Pancreas (tissue), 10 donors: Measurements from ENCODE around the gene MED31. TPM values are rescaled to one million over a fixed set of nuclear protein-coding genes. Genes with fewer than 3 reads are reported as not detected.

Experiments
- ATAC-seq, 4 donors: fragments of 200-7000 bp; cut with Tn5 transposase; one replicate each; pipeline versions ENCODE4 v1.8.0 to v1.9.1; 2020; ENCODE audit warnings: mild to moderate bottlenecking in 4 of 4, moderate library complexity in 4 of 4
- DNase-seq, 6 donors: peaks; one replicate each; pipeline ENCODE4 v3.0.0-alpha.2; 2020
- FAIRE-seq: peaks from 2 replicates; lab custom pipeline; 2012; peaks lifted over from hg19 to GRCh38; lab: Jason Lieb, UNC
- H3K27ac ChIP-seq, 4 donors: fragments of 200-600 bp; sonication (generic); 1 replicate in 3 of 4; 2 replicates in 1 of 4; pipeline versions ENCODE4 v1.5.0 to v1.8.0; 2020
- H3K27me3 ChIP-seq, 4 donors: fragments of 200-600 bp; one replicate each; pipeline ENCODE4 v1.8.0; 2021
- H3K36me3 ChIP-seq, 3 donors: fragments of 200-600 bp; sonication (generic) in 1 of 3; one replicate each; pipeline versions ENCODE4 v1.5.0 to v1.8.0; 2020 to 2021
- H3K4me1 ChIP-seq, 3 donors: fragments of 200-600 bp; one replicate each; pipeline ENCODE4 v1.8.0; 2021
- H3K4me3 ChIP-seq, 4 donors: fragments of 200-600 bp; sonication (generic) in 2 of 4; one replicate each; pipeline versions ENCODE4 v1.5.0 to v1.8.0; 2020 to 2021
- H3K9me3 ChIP-seq, 4 donors: fragments of 200-600 bp; one replicate each; pipeline ENCODE4 v1.8.0; 2021
- CTCF ChIP-seq, 4 donors: fragments of 200-600 bp; sonication (generic) in 3 of 4; IDR thresholded peaks; one replicate each; pipeline versions ENCODE4 v1.5.0 to v1.8.0; 2021; ENCODE audit warnings: antibody characterized with exemption in 4 of 4
- WGBS, 2 donors: extraction: QIAGEN DNeasy Blood & Tissue Kit; methylation state at CpG; one replicate each; pipeline ENCODE4 v1.1.7; 2013; 5-methylcytosine and 5-hydroxymethylcytosine counted together
- intact Hi-C, 3 donors: fragments of 100-400 bp; cut with DNase I; formaldehyde crosslinking; loops; one replicate each; pipeline versions ENCODE4 v1.11.1 to v1.14.2; 2022
- polyA plus RNA-seq, 2 donors: library from polyadenylated mRNA; stranded (reverse); fragments of 200-250 nt; gene quantifications; one replicate each; pipeline ENCODE4 v1.2.3, GENCODE V29; 2013
- total RNA-seq, 6 donors: library from RNA; stranded (reverse); fragmentation: NEBNext Ultra II Directional in 4 of 6; extraction: Animal tissue kit (Norgen Biotek cat#: 25700) in 4 of 6; gene quantifications; one replicate each; pipeline versions ENCODE4 v1.2.1 to v1.2.4, GENCODE V29; 2021 to 2023
- donor health status: healthy with polysubstance abuse.
- donor health status: DM: no; HTN: no; CAD: no; lungs with moderate emphysema.
- donor health status: DM: no; HTN: no; CAD: no.
- donor health status: control.
- donor health status: control.
- donor health status: Bipolar disorder and iron deficiency.
- donor health status: DM: yes; HTN: yes; CAD: no.
- donor health status: DM: no; HTN: no; CAD: no.
- donor health status: DM: no; HTN: no; CAD: no.
- donor health status: DM: yes; HTN: yes; CAD: no.

The MED31 gene
- total and polyA plus RNA-seq, 8 donors: 2.2 to 14.5 (median 6.4) TPM

- H3K4me1 ChIP-seq: peaks cover 8 to 23% (median 9%) of the 10 kb centered on the region in 3 donors
- no peak for TF ChIP-seq CTCF (IDR thresholded peaks at IDR 0.05)
- DNase-seq (no peak), FAIRE-seq (no peak), ATAC-seq (no peak)
- intact Hi-C loops: loop anchor here in 1 of 3 donors (10.0 kb wide), 1 partner anchor 168 kb away; no protein-coding TSS in a partner anchor
- no peaks in the 10 kb centered on the region for H3K9me3 ChIP-seq
- 44 to 47% methylated on average over 2 of the region's 2 CpGs for WGBS, 2 donors
- H3K27ac ChIP-seq: no peak overlapping the region
- H3K4me3 ChIP-seq: no peak overlapping the region
- no peaks in the 10 kb centered on the region for H3K27me3 ChIP-seq
- H3K36me3 ChIP-seq: peaks cover 0 to 11% (median 5%) of the 10 kb centered on the region in 3 donors
Measured at GRCh38 chr17:6642592-6642991, 8.8 kb downstream of the MED31 start.

- no peak for TF ChIP-seq CTCF (IDR thresholded peaks at IDR 0.05)
- FAIRE-seq (no peak), DNase-seq (no peak), ATAC-seq (peak; percentile 9 to 29 (median 12))
- 1% methylated on average over 20 of the region's 20 CpGs for WGBS, 2 donors
- Histone ChIP-seq H3K27me3 (no peaks in the 10 kb centered on the region), H3K4me3 (peak overlapping the region; percentile 64 to 85 (median 70)), H3K36me3 (peaks cover 0 to 11% (median 5%) of the 10 kb centered on the region in 3 donors), H3K9me3 (no peaks in the 10 kb centered on the region), H3K27ac (peak overlapping the region; percentile 70 to 85 (median 78)), H3K4me1 (peaks cover 8 to 23% (median 9%) of the 10 kb centered on the region in 3 donors)
- intact Hi-C loops: loop anchor here in 1 of 3 donors (10.0 kb wide), 1 partner anchor 167 kb away; no protein-coding TSS in a partner anchor
Measured at GRCh38 chr17:6641247-6641863, 10.1 kb downstream of the MED31 start.

GRCh38 chr17:6640536-6641246 is 10.7 kb downstream of the MED31 start, which contains the start of the genes KIAA0753 and TXNDC17:
KIAA0753 (minus strand) TSS chr17:6640711; CDS start chr17:6635103, 5,608 bp downstream.
TXNDC17 (plus strand) TSS chr17:6641060; CDS start chr17:6641083, 23 bp downstream.
- Histone ChIP-seq H3K27me3 (no peaks in the 10 kb centered on the region), H3K9me3 (no peaks in the 10 kb centered on the region), H3K4me1 (peaks cover 8 to 23% (median 9%) of the 10 kb centered on the region in 3 donors), H3K36me3 (peaks cover 0 to 11% (median 3%) of the 10 kb centered on the region in 3 donors), H3K4me3 (peak within 1 kb of the TSS; percentile 64 to 85 (median 70)), H3K27ac (peak within 1 kb of the TSS; percentile 70 to 85 (median 78))
- DNase-seq (peak; percentile 85 to 95 (median 88)), ATAC-seq (peak; percentile 91 to 97 (median 95)), FAIRE-seq (no peak)
- WGBS, 2 donors: 0% methylated on average over 52 of the region's 52 CpGs
- intact Hi-C loops: loop anchor here in 1 of 3 donors (10.0 kb wide), 1 partner anchor 166 kb away; no protein-coding TSS in a partner anchor
- no peak for TF ChIP-seq CTCF (IDR thresholded peaks at IDR 0.05)

GRCh38 chr17:6639586-6640535 is 11.5 kb downstream of the MED31 start:
- TF ChIP-seq CTCF (IDR thresholded peaks at IDR 0.05): no peak
- intact Hi-C loops: loop anchor here in 1 of 3 donors (10.0 kb wide), 1 partner anchor 165 kb away; no protein-coding TSS in a partner anchor
- Histone ChIP-seq H3K4me3 (peak overlapping the region; percentile 64 to 85 (median 70)), H3K4me1 (peaks cover 8 to 23% (median 9%) of the 10 kb centered on the region in 3 donors), H3K9me3 (no peaks in the 10 kb centered on the region), H3K36me3 (peaks cover 0 to 11% (median 0%) of the 10 kb centered on the region in 3 donors), H3K27me3 (no peaks in the 10 kb centered on the region), H3K27ac (peak overlapping the region; percentile 70 to 85 (median 78))
- peak; percentile 56 to 72 (median 60) for ATAC-seq
- no peak for FAIRE-seq
- 0 to 1% methylated on average over 53 to 67 of the region's 67 CpGs for WGBS, 2 donors
- peak in 5 of 6 donors; percentile 33 to 85 (median 58) for DNase-seq
